Peyer's patch (tissue), 4 donors: ENCODE data around the gene PRRT2.
A peak's percentile ranks its signal among the peaks of the same experiment; 100 is the strongest.

ENCODE experiments used
- POLR2A ChIP-seq, 2 donors: fragments of 450-650 bp; IDR thresholded peaks; one replicate each; pipeline ENCODE4 v1.5.1; 2017; ENCODE audit warnings: antibody characterized with exemption in 2 of 2, mild to moderate bottlenecking in 2 of 2, moderate library complexity in 2 of 2
- TF ChIP-seq, protein P1 (sequence below), 6 experiments: fragments of 450-650 bp in 4 of 6; fragments of 200-600 bp in 2 of 6; sonication (generic) in 1 of 6; IDR thresholded peaks; one replicate each; pipeline ENCODE4 v1.5.1; 2017 to 2019; ENCODE audit warnings: antibody characterized with exemption in 6 of 6, mild to moderate bottlenecking in 3 of 6, moderate library complexity in 1 of 6

DNA sequence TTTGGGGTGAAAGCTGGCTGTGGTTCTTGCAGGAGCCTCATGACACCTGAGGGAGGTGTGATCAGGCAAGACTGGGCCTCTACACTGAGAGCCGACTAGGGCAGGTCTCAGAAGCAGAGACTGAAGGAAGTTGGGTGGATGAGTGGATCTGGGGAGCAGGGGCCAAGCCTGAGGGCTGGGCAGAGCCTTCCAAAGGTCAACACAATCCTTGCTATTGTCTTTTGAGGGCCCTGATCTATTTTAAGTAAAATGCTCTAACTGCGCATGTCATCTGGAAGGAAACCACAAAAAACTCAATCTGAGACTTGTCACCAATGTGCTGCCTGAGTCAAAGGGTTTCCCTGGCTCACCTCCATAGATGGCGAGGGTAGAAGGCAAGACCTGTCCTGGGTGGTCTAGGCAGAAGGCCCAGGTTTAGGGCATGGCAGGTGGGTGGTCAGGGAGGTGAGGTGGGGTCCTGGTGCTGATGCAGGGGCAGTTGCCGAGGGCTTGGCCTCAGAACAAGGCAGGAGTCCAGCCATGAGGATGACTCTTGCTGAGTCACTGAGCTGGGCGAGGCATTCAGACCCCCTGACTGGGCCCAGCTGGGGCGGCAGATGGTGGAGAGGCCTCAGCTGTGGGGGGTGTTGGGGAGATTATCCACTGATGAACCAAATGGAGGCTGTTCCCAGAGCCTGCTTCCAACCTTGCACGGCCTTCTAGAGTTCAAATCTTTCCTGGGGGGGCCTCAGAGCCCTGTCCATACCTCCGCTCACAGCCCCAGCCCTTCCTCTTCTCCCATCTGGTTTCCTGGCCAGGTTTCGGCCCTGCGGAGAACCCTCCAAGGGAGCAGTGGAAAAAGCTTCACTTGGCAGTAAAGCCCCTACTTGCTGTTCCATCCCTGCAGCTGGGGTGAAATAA is 13.4 kb downstream of the PRRT2 start:
- TF ChIP-seq, protein P1, sequence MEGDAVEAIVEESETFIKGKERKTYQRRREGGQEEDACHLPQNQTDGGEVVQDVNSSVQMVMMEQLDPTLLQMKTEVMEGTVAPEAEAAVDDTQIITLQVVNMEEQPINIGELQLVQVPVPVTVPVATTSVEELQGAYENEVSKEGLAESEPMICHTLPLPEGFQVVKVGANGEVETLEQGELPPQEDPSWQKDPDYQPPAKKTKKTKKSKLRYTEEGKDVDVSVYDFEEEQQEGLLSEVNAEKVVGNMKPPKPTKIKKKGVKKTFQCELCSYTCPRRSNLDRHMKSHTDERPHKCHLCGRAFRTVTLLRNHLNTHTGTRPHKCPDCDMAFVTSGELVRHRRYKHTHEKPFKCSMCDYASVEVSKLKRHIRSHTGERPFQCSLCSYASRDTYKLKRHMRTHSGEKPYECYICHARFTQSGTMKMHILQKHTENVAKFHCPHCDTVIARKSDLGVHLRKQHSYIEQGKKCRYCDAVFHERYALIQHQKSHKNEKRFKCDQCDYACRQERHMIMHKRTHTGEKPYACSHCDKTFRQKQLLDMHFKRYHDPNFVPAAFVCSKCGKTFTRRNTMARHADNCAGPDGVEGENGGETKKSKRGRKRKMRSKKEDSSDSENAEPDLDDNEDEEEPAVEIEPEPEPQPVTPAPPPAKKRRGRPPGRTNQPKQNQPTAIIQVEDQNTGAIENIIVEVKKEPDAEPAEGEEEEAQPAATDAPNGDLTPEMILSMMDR (IDR thresholded peaks at IDR 0.05) = no peak
- peak; percentile 49 to 66 for TF ChIP-seq POLR2A (IDR thresholded peaks at IDR 0.05)
